LNCaP clone FGC (cell line): ENCODE results near the gene SPATA17.
"Not testable (repeated sequence)": the region's sequence is repeated elsewhere in the genome, so short reads cannot be mapped to it uniquely, and the experiment has no call there.

Source experiments
- DNase-seq: peaks from one replicate; pipeline ENCODE4 v3.0.0-alpha.2; 2011; ENCODE audit warnings: low read depth
- H3K4me3 ChIP-seq: 2 replicates; pipeline ENCODE4 v1.5.1; 2011; ENCODE audit warnings: mild to moderate bottlenecking, low read depth, low read length, control low read depth
- CTCF ChIP-seq: IDR thresholded peaks from 2 replicates; pipeline ENCODE4 v1.5.1; 2012; ENCODE audit warnings: mild to moderate bottlenecking; ENCODE audit not compliant: control insufficient read depth, insufficient read depth; ENCODE audit errors: extremely low read depth

Gene SPATA17

GRCh38 chr1:217674028-217674729, 43.0 kb downstream of the SPATA17 start:
- TF ChIP-seq CTCF, result no peak
- DNase-seq, result no peak
- no peak overlapping the region for H3K4me3 ChIP-seq

- no peak for DNase-seq
- no peak overlapping the region for H3K4me3 ChIP-seq
- TF ChIP-seq CTCF, result no peak
Observed at GRCh38 chr1:217681806-217682205, 50.7 kb downstream of the SPATA17 start.

- TF ChIP-seq CTCF, result no peak
- no peak for DNase-seq
Observed at GRCh38 chr1:217687511-217687910, 56.4 kb downstream of the SPATA17 start.

GRCh38 chr1:217696140-217696539, 65.0 kb downstream of the SPATA17 start:
- H3K4me3 ChIP-seq, DNase-seq: not testable (repeated sequence)

More at GRCh38 chr1:217687511-217687910, 56.4 kb downstream of the SPATA17 start:
- H3K4me3 ChIP-seq, result no peak overlapping the region

GRCh38 chr1:217703326-217703725, 72.2 kb downstream of the SPATA17 start:
- TF ChIP-seq CTCF, result no peak
- no peak for DNase-seq

GRCh38 chr1:217712925-217713597, 81.9 kb downstream of the SPATA17 start:
- TF ChIP-seq CTCF, result no peak
- no peak for DNase-seq
- no peak overlapping the region for H3K4me3 ChIP-seq

More at GRCh38 chr1:217703326-217703725, 72.2 kb downstream of the SPATA17 start:
- H3K4me3 ChIP-seq, result no peak overlapping the region

GRCh38 chr1:217715681-217716080, 84.5 kb downstream of the SPATA17 start:
- no peak for DNase-seq
- H3K4me3 ChIP-seq, result no peak overlapping the region
- TF ChIP-seq CTCF, result no peak
